Hematopoietic multipotent progenitor cell treated with erythropoietin and hydrocortisone succinate and interleukin-3 and kit ligand, for 8 days (in vitro differentiated cells): ENCODE data around the gene COBL.
A peak's percentile ranks its signal among the peaks of the same experiment; 100 is the strongest.
"Not testable (repeated sequence)": the region's sequence is repeated elsewhere in the genome, so short reads cannot be mapped to it uniquely, and the experiment has no call there.

Experiments used
- DNase-seq: peaks from one replicate; pipeline ENCODE4 v3.0.0-alpha.2; 2015

COBL gene

DNA sequence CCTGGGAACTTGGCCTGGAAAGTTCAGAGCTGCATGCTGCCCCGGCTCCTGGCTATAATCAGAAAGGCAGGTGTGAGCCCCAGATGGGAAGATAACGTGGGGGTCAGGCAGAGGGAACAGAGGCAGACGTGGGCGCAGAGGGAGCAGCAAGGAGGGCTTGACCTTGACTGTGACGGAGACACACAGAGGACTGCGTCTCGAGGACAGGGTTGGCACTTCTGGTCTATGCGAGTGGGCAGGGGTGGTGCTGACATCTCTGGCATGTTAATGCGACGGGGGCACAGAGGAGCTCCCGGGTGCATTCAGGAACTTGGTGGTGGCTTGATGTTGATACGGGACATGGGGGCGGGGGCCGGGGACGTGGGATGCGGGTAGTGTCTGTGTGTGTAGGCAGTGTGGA is 301.8 kb downstream of the COBL start:
- DNase-seq = no peak

DNA sequence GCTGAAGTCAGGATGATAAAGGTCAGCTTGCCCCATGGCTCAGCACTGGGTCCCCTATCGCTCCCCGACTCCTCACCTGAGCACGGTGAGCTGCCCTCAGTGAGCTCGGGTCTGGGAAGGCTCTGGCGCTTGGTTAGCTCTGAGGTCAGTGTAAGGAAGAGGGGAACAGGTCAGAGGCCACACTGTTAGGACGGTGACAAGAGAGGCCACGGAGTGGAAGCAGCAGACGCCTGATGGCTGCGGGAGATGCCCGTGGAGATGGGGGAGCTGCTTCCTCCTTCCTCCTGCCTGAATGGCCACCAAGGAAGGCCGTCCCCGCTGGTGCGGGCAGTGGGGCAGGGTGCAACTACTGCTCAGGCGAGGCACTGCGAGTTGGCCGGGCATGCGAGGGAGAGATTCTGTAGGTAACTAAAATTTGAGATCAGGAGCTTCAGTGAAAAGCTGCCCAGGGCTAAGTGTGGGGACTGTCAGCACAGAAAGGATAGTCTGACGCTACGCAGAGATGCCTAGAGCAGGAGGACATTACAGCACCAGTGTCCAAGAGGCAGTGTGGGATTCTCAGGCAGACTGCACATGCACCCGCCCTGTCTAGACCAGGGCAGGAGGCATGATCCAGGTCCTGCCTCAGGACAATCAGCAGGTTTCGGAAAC is 302.6 kb downstream of the COBL start:
- DNase-seq = no peak

DNA sequence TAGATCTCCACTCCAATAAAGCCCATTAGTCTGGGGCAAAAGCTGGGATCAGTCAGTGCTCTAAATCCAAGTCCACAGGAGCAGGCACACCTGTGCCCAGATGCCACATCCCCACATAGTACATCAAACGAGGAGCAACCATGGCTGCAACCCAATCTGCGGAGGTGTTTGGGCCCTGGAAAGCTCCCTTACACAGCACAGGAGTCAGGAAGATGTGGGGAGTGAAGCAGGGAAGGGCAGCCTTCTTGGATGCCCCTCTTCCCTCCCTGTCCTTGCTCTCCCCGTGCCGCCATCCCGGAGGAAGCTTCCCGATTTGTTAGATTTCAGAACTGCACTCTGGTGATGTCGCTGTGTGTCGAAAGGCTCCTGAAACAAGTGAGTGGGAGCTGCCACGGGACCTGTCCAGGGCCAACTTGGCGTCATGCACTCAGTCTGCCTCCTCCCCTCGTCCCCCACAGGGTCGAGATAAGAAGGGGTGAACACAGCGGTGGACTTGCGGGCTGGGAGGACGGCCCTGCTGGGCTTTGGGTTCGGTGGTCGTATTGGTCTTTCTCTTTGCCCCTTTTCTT is 303.3 kb downstream of the COBL start:
- DNase-seq = no peak

DNA sequence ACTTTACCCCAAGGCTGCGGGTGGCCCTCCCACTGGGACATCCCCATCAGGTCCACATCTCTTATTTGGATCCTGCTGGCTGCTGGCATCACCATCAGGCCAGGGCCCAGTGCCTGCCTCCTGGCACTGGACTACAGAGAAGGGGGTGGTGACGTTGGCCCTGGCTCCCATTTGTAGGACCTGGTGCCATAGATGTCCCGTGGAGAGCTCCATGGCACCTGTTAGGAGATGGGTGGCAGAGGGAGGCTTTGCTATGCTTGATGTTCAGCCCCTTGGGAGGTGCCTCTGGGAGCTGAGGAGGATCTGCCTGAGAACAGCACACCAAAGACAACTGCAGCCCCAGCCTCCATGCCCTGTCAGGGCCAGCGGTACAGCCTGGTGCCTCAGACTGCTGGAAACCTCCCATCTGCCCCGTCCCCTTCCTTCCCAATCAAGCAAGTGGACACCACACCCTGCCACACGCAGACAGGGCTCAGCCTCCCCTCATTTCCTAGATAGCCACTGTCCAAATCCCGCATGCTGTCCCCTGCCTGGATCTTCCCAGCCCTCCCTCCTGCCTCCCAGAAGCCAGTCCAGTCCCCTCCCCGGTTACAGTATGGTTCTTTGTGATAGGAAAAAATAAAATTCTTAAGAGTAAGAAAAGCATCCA is 303.9 kb downstream of the COBL start:
- no peak for DNase-seq

DNA sequence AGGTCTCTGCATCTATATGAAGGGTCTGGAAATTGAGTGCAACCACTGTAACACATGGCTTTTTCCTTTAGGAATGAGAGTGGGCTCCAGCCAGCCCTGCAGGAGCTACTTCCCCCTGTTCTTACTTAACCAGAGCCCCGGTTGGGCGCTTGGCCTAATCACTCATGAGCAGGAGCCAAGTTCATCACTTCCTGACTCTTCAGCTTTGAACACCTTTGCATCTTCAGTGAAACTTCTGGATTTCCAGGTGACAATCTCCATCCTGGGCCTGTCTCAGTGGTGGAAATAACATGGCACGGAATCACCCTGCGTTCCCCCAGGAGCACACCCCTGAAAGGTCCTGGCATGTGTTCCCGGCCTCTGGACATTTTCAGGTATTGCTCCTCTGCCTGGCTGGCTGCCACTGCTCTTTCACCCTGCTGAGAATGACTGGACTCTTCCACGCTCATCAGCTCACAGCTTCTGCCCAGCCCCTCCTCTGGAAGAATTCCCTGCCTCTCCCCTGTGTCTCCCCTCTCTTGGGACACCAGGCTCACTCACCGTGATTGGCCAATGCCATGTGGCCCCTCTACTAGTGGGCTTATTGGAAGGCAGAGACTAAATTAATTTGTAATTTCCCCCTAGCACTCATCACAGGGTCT is 304.8 kb downstream of the COBL start:
- no peak for DNase-seq

DNA sequence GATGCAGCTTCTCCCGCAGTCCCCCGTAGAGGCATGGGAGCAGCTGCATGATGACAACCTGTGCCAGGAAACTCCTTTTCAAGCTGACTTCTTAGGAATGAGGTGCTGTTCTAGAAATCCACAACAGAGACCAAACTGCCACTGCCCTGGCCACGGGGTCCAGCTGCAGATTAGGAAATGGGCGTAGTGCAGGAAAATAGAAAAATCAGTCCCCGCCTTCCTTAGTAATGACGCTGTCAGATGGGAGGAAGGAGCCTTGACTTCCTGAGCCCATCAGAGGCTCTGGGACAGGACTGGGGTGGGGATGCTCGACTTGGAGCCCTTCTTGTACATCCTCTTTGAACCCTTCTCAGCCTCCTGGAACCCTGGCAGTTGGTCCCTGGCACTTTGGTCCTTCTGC is 306.1 kb downstream of the COBL start:
- DNase-seq = no peak

DNA sequence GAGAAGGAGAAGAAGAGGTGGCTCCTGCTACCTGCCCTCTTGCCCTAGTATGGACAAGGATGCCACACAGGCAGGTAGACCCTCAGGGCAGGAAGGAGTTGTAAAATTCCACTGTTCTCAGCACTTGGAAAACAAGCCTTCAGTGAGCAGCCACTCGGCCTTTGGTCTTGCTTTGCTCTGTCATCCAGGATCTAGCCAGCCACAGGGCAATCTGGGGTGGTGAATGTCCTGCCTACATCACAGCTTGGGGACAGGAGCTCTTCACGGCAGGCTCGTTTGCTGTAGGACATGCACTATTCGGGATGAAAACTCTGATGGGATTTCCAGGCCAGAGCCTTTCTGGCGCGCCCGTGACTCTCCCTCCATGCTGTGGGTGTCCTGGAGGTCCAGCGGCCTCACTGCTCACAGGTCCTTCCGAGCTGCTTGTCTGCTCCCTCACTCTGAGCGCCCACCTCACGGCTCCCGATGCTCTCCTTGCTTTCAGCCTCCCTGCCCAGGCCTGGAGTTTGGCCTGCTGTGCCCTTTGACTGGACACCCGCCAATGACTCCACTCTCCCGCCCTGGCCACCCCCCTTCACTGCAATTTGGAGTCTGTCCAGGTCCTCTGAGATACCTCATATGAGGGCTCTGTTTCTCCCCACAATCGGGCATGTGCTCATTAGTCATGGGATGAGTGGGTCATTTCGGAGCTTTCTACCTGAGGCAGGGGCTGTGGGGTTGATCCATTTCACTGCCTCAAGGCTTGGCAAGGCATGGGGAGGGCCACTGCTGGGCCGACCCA is 306.7 kb downstream of the COBL start:
- no peak for DNase-seq

DNA sequence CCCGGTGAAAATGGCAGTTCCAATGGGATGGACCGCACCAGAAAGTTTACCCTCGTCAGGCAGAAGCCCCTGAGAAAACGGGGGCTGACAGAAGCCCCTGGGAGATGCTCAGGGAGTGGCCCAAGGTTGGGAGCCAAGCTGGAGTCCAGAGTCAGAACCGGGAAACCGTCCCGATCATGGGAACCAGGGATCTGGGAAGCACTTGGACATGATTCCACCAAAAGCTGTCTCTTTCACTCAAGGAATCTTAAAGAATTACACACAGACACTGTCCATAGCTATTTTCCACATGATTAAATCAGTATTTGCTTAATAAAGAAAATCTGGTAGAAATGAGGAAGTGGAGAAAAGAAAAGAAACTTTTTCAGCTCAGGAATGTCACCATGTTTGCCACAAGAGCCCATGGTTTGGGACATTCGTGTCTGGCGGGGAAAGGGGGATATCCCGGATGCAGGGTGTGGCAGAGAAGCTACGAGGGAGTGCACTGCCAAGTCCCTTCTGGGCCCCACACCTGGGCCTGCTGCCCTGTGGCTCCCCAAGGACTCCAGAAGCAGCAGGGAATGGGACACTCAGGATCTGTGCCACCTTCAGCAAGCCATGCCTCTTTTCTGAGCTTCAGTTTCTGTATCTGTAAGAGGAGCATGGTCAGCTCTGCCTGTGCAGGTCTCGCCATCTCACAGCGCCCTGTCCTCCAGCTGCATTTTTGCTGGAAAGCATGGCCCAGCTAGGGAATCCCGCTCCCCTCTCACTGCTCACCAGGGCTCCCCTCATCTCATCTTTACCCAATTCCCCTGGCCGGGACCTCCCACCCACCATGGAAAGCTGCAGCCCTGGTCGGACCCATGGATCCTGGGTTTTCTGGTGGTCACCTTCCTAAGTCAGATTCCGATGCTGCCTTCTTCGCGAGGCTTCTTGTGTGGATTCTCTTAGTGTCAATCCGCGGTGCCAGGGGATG is 308.8 kb downstream of the COBL start:
- no peak for DNase-seq

DNA sequence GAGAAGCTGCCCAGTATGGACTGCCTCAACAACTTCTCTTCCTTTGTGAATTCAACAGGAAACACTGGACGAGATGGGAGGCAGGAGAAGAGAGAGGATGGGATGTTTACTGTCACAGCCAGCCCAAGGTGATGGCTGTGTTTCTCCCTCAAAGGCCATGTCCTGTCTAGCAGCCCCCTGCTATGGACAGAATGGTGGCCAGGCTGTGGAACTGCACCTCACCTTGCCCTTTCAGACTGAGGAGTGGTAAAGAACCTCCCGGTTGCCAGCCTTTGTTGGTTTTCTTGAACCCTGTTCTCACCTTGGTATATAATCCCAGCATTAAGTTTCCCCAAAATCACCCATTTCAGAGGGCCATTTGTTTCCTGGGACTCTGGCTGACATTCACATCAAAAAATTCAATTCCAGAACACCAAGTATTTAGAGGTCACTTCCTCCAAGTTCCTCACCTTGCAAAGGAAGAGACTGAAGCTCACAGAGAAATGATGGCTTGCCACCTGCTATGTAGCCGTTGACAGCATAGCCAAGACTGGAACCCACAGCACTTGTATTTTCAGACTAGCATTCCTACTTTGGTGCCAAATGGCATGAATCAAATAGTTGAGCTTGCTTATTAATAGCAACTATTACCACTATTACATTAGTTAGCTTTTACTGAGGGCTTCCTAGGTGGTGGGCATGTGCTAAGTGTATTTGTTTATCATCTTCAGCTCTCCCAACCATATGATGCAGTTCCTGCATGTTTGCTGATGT is 309.9 kb downstream of the COBL start:
- no peak for DNase-seq

DNA sequence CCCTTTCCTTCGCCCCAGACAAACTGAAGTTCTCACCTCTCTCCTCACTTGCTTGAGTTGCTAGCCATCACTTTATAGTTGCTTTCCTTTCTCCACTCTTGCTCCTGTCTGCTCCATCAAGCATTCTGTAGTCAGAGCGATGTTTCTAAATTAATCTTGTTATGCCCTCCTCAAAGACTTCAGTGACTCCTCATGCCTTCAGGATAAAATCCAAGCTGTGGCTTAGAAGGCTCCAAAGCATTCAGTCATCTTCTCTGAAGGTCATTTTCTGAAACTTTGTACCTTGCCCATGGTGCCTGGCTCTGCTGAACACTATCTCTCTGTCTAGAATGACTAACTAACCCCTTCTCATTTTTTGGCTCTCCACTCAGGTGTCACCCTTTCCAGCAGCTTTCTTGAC is 311.5 kb downstream of the COBL start:
- DNase-seq = no peak

DNA sequence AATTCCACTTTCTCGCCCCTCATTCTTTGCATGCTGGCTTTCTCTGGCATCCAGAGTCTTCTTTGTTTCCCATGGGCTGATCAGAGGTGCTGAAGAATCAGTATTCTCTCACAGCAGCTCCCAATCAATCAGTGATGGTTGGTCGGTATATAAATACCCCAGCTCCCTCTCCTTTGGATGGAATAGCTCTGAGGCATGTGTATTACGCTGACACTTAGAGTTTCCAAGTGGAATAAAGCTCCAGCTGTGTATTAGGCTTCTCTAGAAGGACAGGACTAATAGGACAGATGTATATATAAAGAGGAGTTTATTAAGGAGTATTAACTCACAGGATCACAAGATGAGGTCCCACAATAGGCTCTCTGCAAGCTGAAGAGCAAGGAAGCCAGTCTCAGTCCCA is 315.7 kb downstream of the COBL start:
- peak; percentile 11 for DNase-seq

DNA sequence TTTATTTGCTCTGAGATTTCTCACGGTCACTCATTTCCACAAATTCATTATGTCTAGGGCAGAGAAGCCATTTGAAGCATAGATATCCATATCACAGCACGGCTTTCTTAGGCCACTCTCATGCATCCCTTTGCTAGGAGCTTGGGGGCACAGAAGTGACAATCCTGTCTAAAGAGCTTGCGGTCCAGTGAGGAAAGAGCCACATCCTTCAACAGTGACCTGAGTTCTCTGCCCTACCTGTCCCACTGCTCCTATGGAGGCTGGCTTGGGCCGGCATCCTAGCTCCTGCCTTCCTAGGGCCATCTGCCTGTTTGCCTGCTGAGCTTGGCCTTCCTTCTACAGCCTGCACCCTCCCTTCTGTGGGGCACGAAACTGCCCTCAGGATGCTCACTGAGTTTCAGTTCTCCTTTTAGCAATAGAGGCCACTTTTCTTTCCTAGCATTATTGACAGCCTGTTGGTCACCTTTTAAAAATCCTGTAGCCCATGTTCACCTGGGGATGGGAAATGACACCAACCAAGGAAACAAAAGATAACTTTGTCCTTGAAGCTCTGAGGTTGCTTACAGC is 321.8 kb downstream of the COBL start:
- no peak for DNase-seq

DNA sequence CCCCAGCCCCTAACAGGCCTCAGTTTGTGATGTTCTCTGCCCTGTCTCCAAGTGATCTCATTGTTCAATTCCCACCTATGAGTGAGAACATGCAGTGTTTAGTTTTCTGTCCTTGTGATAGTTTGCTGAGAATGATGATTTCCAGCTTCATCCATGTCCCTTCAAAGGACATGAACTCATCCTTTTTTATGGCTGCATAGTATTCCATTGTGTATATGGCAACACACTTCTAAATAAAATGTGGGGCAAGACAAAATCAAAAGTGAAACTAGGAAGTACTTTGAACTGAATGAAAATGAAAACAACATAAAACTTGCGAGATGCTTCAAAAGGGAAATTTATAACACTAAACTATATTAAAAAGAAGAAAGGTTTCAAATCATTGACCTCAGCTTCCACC is 326.4 kb downstream of the COBL start:
- not testable (repeated sequence) for DNase-seq

DNA sequence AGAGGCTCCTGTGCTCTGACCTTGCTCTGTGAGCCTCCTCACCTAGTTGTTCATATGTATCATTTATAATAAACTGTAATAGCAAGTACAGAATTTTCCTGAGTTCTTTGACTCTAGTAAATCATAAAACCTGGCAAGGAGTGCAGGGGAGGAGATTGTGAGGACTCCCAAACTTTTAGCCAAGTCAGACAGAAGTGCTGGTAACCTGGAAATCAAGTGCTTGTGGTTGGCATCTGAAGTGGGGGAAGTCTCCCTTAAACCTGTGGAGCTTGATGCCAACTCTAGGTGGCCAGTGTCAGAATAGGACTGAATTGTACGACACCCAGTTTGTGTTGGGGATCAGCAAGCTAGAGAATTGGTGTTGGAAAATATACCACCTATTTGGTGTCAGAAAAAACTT is 327.6 kb downstream of the COBL start:
- no peak for DNase-seq

DNA sequence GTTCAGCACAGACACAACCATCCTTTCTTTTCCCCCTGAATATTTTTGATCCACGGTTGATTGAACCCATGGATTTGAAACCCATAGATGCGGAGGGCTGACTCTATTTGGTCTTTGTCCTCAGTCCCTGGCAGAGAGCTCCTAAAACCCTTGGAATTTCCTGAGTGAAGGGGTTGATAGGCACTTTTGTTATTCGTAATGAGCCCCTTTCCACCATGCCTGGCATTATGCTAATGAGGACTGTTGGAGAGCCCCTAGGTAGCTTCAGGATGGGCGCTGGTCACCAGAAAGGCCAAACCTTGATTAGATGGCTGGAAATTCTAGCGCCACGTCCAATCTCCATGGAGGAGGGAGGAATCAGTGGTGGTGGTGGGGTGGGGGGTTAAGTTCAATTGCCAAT is 328.1 kb downstream of the COBL start:
- no peak for DNase-seq

DNA sequence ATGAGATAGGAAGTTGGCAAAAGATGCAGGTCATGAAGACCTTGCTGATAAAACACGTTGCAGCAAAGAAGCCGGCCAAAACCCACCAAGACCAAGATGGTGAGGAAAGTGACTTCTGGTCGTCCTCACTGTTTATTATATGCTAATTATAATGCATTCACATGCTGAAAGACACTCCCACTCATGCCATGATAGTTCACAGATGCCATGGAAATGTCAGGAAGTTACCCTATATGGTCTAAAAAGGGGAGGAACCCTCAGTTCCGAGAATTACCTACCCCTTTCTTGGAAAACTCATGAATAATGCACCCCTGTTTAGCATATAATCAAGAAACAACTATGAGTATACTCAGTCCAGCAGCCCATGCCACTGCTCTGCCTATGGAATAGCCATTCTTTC is 331.5 kb downstream of the COBL start:
- no peak for DNase-seq

DNA sequence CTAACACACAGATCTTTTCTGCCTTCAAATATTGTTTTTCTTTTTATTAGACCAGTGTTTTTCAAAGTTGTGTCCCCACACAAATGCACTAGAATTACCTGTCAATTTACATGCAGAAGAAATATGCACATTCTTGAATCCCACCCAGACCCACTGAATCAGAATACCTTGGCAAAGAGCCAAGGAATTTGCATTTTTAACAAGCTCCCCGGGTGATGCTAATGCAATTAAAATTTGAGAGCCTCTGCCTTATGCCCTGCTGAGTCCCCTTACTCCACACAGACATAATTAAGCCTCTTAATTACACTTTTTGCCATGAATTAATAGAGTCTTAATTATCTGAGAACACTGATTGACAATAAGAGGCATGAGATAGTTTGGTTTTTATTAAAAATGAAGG is 332.8 kb downstream of the COBL start:
- no peak for DNase-seq

DNA sequence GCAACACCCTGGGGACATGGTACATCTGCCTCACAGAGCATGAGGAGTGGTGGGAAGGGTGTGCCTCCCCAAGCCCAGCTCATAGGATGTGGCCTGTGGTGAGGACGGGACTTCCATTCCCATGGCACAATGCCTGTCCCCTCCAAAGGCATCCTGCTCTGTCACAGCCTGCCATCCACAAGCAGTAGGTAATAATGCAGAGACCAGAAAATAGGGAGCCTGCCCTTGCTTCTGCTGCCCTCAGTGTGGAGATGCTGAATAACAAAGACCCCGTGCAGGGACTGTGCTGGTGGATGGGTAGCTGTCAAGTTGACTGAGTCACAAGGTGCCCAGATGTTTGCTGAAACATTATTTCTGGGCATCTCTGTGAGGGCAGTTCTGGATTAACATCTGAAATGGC is 334.0 kb downstream of the COBL start:
- DNase-seq = peak; percentile 6

DNA sequence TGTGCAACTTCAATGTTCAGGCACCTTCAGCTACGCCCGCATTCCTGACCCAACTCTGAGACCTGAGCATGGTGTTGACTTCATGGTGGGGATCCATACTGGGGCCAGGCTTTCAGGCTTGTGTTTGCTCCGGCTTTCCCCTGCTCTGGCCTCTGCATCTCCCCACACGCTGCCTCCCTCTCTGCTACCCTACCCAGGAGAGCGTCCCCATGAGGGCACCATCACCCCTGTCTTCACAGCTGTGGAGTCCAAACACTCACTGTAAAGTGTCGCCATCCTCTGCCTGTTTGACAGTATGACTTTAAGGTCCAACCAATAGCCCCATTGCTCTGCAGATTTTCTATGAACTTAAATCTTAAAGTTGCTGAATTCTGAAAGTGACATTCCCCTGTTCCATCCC is 334.9 kb downstream of the COBL start:
- DNase-seq = no peak

DNA sequence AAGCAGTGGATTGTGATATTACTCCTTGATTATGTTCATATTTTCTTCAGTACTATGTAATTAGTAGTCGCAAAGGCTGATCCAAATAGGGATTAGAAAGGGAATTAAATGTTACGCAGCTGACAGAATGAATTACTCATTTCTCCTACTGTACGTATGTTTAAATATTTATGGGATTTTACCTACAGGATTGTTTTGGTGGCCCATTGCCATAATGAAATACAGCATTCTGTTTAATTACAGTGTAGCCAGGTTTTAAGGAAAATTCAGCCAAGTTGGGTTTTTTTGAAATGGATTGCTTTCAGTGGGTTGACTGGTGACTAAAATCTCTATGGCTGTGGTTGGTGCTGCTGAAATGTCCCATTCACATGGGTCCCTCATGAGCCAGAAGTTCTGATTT is 336.2 kb downstream of the COBL start:
- no peak for DNase-seq

DNA sequence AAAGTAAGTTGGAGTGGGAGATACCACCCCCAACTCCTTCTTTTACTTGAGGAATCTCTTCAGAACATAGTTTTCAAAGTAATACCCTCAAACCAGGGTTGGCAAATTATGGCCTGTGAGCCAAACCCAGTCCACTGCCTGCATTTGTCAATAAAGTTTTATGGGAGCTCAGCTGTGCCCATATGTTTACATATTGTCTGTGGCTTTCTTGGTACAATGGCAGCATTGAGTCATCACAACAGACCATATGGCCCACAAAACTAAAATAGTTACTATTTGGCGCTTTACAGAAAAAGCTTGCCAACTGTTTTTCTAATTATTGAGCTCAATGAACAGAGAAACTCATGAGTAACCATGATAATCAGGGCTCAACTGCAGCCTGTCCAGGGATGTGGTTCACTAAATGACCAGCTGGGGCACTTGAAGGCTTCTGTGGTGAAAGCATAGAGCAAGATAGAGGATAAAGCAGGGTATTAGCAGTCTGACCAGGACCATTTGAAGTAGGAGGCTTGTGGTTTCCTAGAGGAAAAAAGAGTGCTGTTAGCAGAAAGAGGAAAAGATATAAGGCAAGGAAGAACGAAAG is 337.9 kb downstream of the COBL start:
- DNase-seq = no peak
